Measurements from ENCODE around the gene MAEL.

MAEL gene

DNA sequence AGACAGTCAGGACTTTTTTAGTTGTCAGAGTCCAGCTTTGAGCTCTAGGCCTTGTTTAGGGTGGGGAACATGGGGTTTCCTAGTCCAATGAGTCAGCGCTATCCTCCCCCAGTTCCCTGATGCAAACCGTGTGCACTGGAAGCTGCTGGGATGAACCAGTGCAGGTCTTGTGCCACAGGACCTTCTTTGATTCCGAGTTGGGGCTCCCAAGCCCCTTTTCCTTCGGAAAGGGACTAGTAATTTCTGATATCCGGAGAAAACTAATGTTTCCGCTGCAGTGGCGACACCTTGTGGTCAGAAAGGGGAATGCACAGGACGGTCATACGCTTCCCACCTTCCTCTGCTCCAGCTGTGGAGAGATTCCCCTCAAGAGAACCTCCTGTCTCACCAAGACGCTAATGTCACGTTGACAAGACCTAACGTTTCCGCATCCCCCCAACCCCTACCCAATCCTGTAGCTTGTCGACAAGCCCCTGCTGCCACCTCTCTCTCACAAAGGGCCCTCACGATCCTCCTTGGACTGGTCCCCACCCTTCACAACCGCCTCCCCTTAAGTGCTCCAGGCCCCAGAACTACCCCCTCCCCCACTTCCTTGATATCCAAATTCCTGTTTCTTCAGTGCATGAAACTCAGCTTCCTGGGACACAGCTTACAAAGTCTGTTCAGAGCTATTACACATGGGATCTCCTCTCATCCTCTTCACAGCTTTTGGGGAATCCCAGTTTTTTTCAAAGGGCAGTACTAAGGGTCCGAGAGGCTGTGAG, 70.1 kb downstream of the MAEL start:
- peak; percentile 13 for DNase-seq

DNA sequence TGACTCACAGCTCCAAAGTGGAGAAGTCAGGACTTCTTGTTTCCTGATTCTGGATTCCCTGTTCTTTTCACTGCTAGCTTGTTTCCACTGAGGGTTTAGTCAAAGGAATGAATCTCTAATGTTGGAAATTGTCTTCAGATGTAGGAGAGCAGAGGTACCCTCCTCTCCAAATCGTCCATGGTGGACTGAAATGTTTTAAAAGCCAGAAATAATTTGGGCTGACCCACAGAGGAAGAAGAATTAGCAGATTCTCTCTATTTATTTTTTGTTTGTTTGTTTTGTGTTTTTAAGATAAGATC, 70.7 kb downstream of the MAEL start:
- no peak for DNase-seq

DNA sequence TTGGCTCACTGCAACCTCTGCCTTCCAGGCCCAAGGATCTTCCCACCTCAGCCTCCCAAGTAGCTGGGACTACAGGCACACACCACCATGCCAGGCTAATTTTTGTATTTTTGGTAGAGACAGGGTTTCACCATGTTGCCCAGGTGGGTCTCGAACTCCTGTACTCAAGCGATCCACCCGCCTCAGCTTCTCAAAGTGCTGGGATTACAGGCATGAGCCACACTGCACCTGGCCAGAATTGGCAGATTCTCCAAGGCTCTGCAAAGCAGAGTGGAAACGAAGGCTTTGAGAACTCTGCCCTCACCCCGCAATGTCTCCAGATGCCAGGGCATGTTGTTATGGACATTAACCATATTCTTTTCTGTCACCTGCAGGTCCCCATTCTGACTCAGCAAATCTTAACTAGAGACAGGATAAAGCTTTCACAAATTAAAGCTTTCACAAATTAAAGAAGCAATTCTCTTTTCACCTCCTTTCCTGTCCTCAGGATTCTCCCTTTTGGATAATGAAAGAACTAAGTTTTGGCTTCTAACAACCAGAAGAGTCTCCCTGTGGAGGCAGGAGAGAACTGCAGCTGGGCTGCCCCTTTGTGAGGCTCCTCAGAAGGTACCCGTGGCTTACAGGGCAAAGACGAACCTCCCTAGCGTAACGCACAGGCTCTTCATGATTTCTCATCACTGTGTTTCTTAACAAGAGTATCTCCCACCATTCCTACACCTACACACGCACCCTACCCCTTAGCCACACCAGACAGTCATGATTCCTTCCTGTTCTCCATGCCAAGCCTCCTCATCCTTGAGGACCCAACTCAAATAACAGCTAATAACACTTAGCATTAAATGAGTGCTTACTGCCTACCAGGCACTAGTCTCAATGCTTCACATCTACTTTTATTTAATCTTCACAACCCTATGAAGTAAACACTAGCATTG, 71.3 kb downstream of the MAEL start:
- DNase-seq: no peak

DNA sequence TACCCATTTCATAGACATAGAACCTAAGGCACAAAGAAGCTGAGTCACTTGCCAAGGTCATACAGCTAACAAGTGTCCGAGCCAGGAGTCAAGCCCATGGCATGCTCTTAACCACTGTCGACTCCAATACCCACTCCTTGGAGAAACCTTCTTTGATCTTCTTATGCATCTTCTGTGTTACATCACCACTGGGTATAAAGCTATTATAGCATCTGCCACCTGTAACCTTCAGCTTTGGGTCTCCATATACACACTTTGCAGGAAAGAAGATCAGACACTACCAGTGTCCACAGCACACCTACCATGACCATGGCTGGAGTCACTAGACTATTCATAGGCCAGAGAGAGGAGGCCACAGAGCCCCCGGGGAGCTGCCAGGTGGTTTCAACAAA, 72.0 kb downstream of the MAEL start:
- no peak for DNase-seq

DNA sequence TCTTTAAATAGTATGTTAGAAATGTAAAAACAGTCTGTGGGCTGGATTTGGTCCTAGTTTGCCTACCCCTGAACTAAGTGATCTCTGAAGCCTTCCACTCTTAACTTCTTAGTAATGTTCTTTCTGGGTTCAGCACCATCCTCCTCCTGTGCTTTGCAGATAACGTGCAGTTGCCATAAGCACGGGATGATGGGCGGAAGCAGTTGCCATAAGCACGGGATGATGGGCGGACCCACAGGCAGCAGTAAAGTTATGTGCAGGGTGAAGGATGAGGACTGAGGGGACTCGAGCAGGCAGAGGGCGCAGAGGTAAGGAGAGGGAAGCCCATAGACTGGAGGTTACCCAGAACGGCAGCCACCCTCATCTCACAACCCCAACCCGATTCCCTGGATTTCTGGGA, 75.5 kb downstream of the MAEL start:
- no peak for DNase-seq

DNA sequence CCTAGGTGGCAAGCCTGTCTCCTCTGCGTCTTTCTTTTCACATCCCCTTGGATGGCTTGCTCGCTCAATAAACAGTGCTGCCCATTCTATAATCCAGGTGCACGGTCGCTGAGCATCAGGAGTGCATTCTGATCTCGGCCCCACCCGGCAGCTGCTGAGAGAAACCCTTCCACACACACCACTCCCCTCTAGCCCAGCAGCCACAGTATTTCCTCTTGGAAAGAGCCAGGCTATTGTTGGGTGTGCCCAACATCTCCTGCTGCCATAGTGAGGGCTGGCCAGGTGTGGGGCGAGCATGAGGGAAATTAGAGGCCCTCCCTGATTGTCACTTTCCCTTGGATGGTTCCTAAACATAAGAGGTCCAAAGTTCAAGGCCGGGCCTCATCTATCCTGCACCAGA, 76.4 kb downstream of the MAEL start:
- no peak for DNase-seq

DNA sequence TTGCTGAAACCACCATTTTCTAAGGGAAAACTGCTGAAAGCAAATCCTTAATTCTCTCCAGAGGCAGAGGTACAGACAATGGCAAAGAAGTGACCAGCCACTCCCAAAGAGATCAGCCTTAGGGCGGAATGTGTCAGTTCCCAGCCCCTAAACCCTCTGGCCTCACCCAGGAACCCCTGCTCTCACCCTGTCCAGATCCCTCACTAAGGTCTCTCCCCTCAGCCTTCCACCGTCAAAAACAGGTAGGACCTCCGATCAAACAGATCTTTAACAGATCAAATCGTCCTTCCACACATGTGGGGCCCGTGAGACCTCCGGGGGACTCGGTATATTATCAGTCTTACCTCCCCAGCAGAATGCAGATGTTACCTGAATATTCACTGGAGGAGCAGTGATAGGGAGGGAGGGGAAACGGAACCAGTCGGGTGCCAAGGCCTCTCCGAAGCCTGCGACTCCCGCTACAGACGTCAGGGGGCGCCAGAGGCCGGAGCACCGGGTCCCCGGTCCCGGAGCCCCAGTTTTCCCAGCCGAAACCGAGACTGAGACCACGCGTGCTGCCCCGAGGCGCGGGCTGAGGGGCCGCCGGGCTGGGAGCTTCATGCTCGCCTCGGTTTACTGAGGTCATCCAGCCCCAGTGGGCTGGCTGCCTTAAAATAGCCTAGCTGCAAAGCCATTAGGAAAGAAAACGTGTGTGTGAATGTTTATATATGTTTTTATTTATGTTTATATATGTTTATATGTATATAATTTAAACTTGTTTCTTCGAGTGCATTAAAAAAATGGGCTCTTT, 77.4 kb downstream of the MAEL start:
- peak; percentile 33 for DNase-seq

DNA sequence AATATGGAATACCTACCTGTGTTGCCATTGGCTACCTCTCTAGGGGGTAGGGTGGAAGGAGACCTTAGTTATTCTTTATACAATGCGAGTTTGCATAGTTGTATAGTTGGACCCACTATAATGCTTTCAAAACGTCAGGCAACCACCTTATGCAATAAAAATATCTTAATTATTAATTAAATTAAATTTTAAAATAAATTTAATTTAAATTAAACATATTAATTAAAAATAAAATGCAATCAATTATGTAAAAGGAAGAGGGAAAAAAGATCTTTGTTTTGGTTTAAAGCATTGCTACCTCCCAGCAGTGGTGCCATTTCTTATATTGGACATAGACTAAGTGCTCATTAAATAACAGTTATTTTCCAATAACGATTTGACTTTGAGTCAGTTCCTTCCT, 78.8 kb downstream of the MAEL start:
- DNase-seq: no peak

DNA sequence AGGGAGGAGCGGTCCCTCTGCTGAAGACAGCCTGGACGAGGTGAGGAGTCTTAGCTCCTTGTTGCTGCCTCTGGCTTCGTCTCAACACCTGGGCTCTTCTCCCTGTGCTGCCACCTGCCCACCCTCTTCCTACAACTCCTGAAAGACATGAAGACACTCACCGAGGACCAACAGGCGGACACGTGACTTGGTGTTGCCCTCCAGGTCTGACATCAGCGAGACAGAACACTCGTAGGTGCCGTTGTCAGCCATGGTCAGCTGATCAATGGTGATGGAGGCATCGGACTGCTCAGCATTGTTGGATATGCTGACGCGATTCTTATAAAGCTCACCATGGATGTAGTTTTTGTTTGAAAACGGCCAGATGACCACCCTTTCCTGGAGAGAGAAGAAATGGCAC, 79.7 kb downstream of the MAEL start:
- no peak for DNase-seq

DNA sequence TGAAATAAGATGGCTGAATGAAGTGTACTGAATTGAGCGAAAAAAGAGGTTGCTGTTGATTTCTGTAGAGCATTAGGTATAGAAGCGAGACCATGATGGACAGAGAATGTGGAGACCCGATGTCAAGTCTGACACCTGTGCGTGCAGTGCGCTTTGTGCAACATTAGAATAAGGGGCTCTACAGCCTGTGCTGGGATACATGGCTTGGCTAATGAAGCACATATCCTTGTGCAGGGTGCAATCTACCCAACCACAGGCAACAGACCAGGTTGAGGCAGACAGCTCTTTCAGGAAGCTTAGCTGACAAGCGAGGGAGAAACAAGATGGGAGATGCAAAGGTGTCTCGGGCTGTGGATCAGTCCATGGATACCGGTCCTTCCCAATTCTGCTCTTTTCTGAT, 82.2 kb downstream of the MAEL start:
- DNase-seq: no peak

Measured in DMS79 (cell line).